ENCODE results near the gene ABHD2. TPM values are rescaled to one million over a fixed set of nuclear protein-coding genes. Genes with fewer than 3 reads are reported as not detected.

ABHD2 gene
- total RNA-seq, 2 experiments from 2014 or later = 53.3 to 58.1 TPM

GRCh38 chr15:89095556-89095955, 7.3 kb downstream of the ABHD2 start:
- Mint-ChIP-seq H3K27me3 (no peaks in the 10 kb centered on the region), H3K36me3 (peaks cover 13% of the 10 kb centered on the region), H3K9me3 (ENCODE audit: low read depth) (no peaks in the 10 kb centered on the region), H3K4me1 (peaks cover 25% of the 10 kb centered on the region), H3K27ac (no peak overlapping the region), H3K4me3 (no peak overlapping the region)
- no peak for DNase-seq
- CTCF ChIA-PET = interaction anchor here (2.0 kb wide), 1 partner anchor 38 kb away, joined by 8 read pairs; no protein-coding TSS in a partner anchor
- ATAC-seq = no peak

- CTCF ChIA-PET = interaction anchor here (1.0 to 2.0 kb wide), 4 partner anchors 9 to 39 kb away, joined by 3 to 8 read pairs (median 6); partner anchors contain the start of gene ABHD2
These were observed 8.4 kb downstream of the ABHD2 start for GRCh38 chr15:89096664-89097063.

DNA sequence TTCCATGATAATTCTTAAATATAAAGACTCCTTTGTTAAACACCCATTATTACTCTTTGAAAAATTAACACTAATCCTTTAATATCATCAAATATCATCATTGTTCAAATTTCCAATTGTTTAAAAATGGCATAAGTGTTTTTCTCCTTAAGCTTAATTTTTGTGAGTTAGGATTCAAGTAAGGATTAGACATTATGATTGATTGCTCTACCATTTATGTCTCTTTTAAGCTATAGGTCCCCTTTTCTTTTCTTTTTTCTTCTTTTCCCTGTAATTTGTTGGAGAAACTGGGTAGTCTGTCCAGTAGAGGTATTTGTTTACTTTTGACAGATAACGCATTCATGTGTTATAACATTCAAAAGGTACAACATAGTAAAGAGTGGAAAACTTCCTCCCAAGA, 9.1 kb downstream of the ABHD2 start:
- no peak for ATAC-seq
- Mint-ChIP-seq H3K27me3 (no peaks in the 10 kb centered on the region), H3K27ac (no peak overlapping the region), H3K36me3 (peaks cover 11% of the 10 kb centered on the region), H3K4me1 (peaks cover 13% of the 10 kb centered on the region), H3K4me3 (no peak overlapping the region), H3K9me3 (ENCODE audit: low read depth) (no peaks in the 10 kb centered on the region)
- CTCF ChIA-PET = interaction anchor here (1.0 to 2.0 kb wide), 4 partner anchors 9 to 39 kb away, joined by 3 to 8 read pairs (median 6); partner anchors contain the start of gene ABHD2
- no peak for DNase-seq

More at GRCh38 chr15:89096664-89097063, 8.4 kb downstream of the ABHD2 start:
- H3K27me3 Mint-ChIP-seq = no peaks in the 10 kb centered on the region
- H3K9me3 Mint-ChIP-seq (ENCODE audit: low read depth) = no peaks in the 10 kb centered on the region
- no peak for ATAC-seq
- no peak overlapping the region for H3K4me3 Mint-ChIP-seq
- no peak for DNase-seq
- H3K36me3 Mint-ChIP-seq = peaks cover 11% of the 10 kb centered on the region
- no peak overlapping the region for H3K27ac Mint-ChIP-seq
- H3K4me1 Mint-ChIP-seq = peaks cover 18% of the 10 kb centered on the region

DNA sequence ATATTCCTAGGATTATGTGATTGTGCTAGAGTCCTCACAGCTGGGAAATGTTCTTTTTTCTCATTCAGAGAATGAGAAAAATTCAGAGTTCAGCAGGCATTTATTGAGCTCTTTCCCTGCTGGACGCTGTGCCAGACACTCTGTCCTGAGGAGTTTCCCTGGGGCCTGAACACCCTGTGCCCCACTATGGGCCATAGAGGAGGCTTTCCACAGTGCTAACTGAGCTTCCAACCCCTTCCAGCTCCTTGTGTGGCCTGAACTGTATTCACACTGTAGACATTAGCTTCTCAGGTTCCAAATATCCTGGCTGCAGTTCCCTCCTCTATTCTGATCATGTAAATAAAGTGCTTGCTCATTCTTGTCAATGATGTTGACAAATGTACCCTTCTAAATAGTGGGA, 10.0 kb downstream of the ABHD2 start:
- H3K4me1 Mint-ChIP-seq = peaks cover 8% of the 10 kb centered on the region
- H3K27me3 Mint-ChIP-seq = no peaks in the 10 kb centered on the region
- H3K27ac Mint-ChIP-seq = no peak overlapping the region
- CTCF ChIA-PET = interaction anchor here (1.0 to 2.0 kb wide), 2 partner anchors 11 to 31 kb away, joined by 4 to 7 read pairs; no protein-coding TSS in a partner anchor
- no peak for ATAC-seq
- peaks cover 10% of the 10 kb centered on the region for H3K36me3 Mint-ChIP-seq
- DNase-seq = no peak
- H3K4me3 Mint-ChIP-seq = no peak overlapping the region
- no peaks in the 10 kb centered on the region for H3K9me3 Mint-ChIP-seq (ENCODE audit: low read depth)

DNA sequence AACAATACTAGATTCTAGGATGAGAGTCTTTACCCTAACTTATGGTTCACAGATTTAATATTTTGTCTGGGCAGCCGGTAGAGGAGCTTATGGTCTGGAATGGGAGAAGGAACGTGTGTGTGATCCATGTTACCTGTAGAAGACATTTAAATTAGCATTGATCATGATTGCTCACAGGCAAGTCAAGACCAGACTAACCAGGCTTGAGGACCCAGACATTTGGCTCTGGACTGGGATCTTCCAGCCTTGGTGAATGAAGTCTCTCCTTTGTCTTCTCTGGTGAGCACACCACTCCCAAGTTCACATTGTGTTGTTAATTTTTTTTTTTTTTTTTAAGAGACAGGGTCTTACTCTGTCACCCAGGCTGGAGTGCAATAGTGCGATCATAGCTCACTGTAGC, 11.7 kb downstream of the ABHD2 start:
- Mint-ChIP-seq H3K4me1 (peaks cover 6% of the 10 kb centered on the region), H3K9me3 (ENCODE audit: low read depth) (no peaks in the 10 kb centered on the region), H3K27ac (no peak overlapping the region), H3K4me3 (no peak overlapping the region), H3K36me3 (peaks cover 10% of the 10 kb centered on the region), H3K27me3 (no peaks in the 10 kb centered on the region)
- CTCF ChIA-PET = interaction anchor here (0.9 to 1.6 kb wide), 4 partner anchors 9 to 42 kb away, joined by 3 to 8 read pairs (median 4); partner anchors contain the start of gene ABHD2
- no peak for DNase-seq
- no peak for ATAC-seq

DNA sequence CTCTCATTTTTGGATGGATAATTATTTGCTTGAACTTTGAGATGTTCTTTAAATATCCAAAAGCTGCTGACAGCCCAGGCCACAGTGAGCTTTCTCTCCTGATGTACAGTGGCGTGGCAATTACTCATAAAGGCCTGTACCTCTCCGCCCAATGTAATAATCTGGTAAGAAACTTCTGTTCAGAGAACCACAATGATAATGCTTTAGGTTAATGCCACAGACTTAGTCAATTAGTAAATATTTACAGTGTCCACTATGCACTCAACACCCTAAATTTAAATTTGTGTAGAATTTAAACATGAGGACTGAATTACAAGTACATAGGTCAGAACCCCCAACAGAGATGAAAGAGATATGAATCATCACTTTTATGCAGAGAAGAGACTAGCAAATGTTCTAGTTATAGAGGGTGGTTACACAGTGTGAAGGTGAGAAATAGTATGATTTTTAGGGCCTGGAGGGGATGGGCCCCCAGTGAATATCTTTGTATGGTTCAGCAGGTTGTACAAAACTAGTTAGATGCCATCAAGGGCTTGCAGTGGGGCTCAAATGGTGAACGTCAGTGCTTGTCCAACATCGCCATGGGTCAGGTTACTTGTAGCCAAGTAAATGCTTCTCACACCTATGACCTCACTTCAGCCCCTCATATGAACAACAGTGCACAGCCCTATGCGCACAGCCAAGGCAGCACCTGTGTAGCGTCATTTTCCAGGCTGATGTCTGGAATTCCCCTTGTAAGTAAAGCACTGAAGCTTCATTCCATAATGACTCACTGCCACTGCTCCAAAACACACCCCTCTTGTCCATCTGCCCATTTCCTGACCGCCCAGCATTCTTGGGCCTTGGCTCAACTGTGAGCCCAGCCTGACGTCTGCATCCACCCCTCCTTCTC, 13.3 kb downstream of the ABHD2 start:
- no peak for DNase-seq
- CTCF ChIA-PET = interaction anchor here (1.4 to 1.6 kb wide), 2 partner anchors 28 to 317 kb away, joined by 4 to 6 read pairs; no protein-coding TSS in a partner anchor
- H3K4me1 Mint-ChIP-seq = peaks cover 6% of the 10 kb centered on the region
- no peaks in the 10 kb centered on the region for H3K27me3 Mint-ChIP-seq
- no peak overlapping the region for H3K4me3 Mint-ChIP-seq
- no peaks in the 10 kb centered on the region for H3K9me3 Mint-ChIP-seq (ENCODE audit: low read depth)
- H3K36me3 Mint-ChIP-seq = peaks cover 13% of the 10 kb centered on the region
- no peak overlapping the region for H3K27ac Mint-ChIP-seq
- ATAC-seq = no peak

GRCh38 chr15:89103481-89104171, 15.4 kb downstream of the ABHD2 start:
- Mint-ChIP-seq H3K27me3 (no peaks in the 10 kb centered on the region), H3K4me1 (peaks cover 6% of the 10 kb centered on the region), H3K27ac (no peak overlapping the region), H3K9me3 (ENCODE audit: low read depth) (no peaks in the 10 kb centered on the region), H3K4me3 (no peak overlapping the region), H3K36me3 (peaks cover 12% of the 10 kb centered on the region)
- ATAC-seq = no peak
- DNase-seq = no peak
- CTCF ChIA-PET = interaction anchor here (1.6 to 2.5 kb wide), 2 partner anchors 26 to 46 kb away, joined by 3 to 10 read pairs; no protein-coding TSS in a partner anchor

DNA sequence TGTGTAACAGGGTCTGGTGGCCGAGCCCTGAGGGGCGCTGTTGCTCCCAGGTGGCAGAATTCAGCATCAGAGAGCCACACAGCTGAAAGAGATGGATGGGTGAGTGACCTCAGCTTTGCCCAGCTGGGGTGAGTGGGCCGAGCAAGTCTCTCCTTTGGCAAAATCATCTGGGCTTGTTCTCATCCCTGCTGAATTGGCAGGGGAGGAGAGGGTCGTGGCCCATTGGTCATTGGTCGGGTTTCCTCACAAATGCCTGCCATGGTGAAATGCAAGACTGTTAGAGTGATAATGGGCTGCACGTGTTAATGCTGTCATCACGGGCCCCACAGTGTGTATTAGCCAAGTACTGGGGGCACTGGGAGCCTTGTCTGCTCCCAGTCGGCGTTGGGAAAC, 15.9 kb downstream of the ABHD2 start:
- H3K4me3 Mint-ChIP-seq = no peak overlapping the region
- H3K36me3 Mint-ChIP-seq = peaks cover 12% of the 10 kb centered on the region
- ATAC-seq (no peak), DNase-seq (no peak)
- H3K27ac Mint-ChIP-seq = no peak overlapping the region
- CTCF ChIA-PET = interaction anchor here (0.8 to 2.5 kb wide), 3 partner anchors 10 to 47 kb away, joined by 3 to 10 read pairs (median 3); no protein-coding TSS in a partner anchor
- H3K27me3 Mint-ChIP-seq = no peaks in the 10 kb centered on the region
- H3K9me3 Mint-ChIP-seq (ENCODE audit: low read depth) = no peaks in the 10 kb centered on the region
- peaks cover 6% of the 10 kb centered on the region for H3K4me1 Mint-ChIP-seq

DNA sequence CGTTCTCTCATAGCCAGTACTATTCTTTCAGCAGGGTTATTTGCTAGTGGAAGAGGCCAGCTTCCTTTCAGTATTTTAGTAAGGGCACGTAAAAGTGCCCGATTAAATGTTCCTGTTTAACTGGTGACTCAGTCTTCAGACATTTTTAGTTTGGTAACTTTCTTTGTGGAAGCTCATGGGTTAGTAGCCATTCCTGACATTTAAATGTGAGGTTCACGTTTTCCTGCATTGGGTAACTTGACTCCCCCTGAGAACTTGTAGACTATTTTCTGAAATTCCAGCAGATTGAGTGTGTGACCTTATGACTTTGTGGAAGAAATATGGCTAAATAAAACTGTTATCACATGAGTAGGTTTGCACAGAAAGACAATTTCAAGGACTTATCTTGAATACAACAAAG, 16.9 kb downstream of the ABHD2 start:
- Mint-ChIP-seq H3K27ac (no peak overlapping the region), H3K36me3 (peaks cover 10% of the 10 kb centered on the region), H3K27me3 (no peaks in the 10 kb centered on the region), H3K9me3 (ENCODE audit: low read depth) (no peaks in the 10 kb centered on the region), H3K4me3 (no peak overlapping the region), H3K4me1 (peaks cover 6% of the 10 kb centered on the region)
- CTCF ChIA-PET = interaction anchor here (0.8 to 2.5 kb wide), 2 partner anchors 9 to 48 kb away, joined by 3 to 10 read pairs; no protein-coding TSS in a partner anchor
- ATAC-seq (no peak), DNase-seq (no peak)

- CTCF ChIA-PET = no interaction called here
- Mint-ChIP-seq H3K27me3 (no peaks in the 10 kb centered on the region), H3K4me1 (no peaks in the 10 kb centered on the region), H3K36me3 (peaks cover 8% of the 10 kb centered on the region), H3K9me3 (ENCODE audit: low read depth) (no peaks in the 10 kb centered on the region), H3K27ac (no peak overlapping the region), H3K4me3 (no peak overlapping the region)
- DNase-seq (no peak), ATAC-seq (no peak)
These were observed 17.9 kb downstream of the ABHD2 start for GRCh38 chr15:89106200-89106599.

- H3K27me3 Mint-ChIP-seq = no peaks in the 10 kb centered on the region
- no peak overlapping the region for H3K27ac Mint-ChIP-seq
- H3K36me3 Mint-ChIP-seq = peaks cover 8% of the 10 kb centered on the region
- DNase-seq (no peak), ATAC-seq (no peak)
- CTCF ChIA-PET = interaction anchor here (1.4 to 1.6 kb wide), 2 partner anchors 18 to 21 kb away, joined by 4 read pairs; no protein-coding TSS in a partner anchor
- H3K9me3 Mint-ChIP-seq (ENCODE audit: low read depth) = no peaks in the 10 kb centered on the region
- no peak overlapping the region for H3K4me3 Mint-ChIP-seq
- peaks cover 8% of the 10 kb centered on the region for H3K4me1 Mint-ChIP-seq
These were observed 19.7 kb downstream of the ABHD2 start for GRCh38 chr15:89107984-89108383.

GRCh38 chr15:89108835-89109234, 20.6 kb downstream of the ABHD2 start:
- Mint-ChIP-seq H3K4me3 (no peak overlapping the region), H3K27ac (no peak overlapping the region), H3K9me3 (ENCODE audit: low read depth) (no peaks in the 10 kb centered on the region), H3K27me3 (no peaks in the 10 kb centered on the region), H3K36me3 (peaks cover 8% of the 10 kb centered on the region), H3K4me1 (peaks cover 13% of the 10 kb centered on the region)
- DNase-seq = no peak
- ATAC-seq = no peak
- CTCF ChIA-PET = interaction anchor here (1.2 to 1.6 kb wide), 3 partner anchors 10 to 25 kb away, joined by 3 to 4 read pairs (median 4); no protein-coding TSS in a partner anchor

GRCh38 chr15:89109238-89109637, 21.0 kb downstream of the ABHD2 start:
- CTCF ChIA-PET = interaction anchor here (1.2 to 1.5 kb wide), 2 partner anchors 10 to 24 kb away, joined by 3 to 4 read pairs; no protein-coding TSS in a partner anchor
- Mint-ChIP-seq H3K9me3 (ENCODE audit: low read depth) (no peaks in the 10 kb centered on the region), H3K4me1 (peaks cover 13% of the 10 kb centered on the region), H3K36me3 (peaks cover 5% of the 10 kb centered on the region), H3K27ac (no peak overlapping the region), H3K27me3 (no peaks in the 10 kb centered on the region), H3K4me3 (no peak overlapping the region)
- DNase-seq (no peak), ATAC-seq (no peak)
